PC-3 (cell line): ENCODE measurements around the gene FAM163B. TPM values are rescaled to one million over a fixed set of nuclear protein-coding genes. Genes with fewer than 3 reads are reported as not detected.

ENCODE experiments used
- ATAC-seq: fragments of 200-7000 bp; cut with Tn5 transposase; 2 replicates; pipeline ENCODE4 v1.9.1; 2020; ENCODE audit warnings: mild to moderate bottlenecking, moderate library complexity
- BruUV-seq: library from RNA; stranded (reverse); fragments of 400-500 nt; replicated peaks from 2 replicates; lab custom pipeline; 2021; lab: Mats Ljungman, UMichigan
- CTCF ChIA-PET: fragments of 300-600 bp; sonication (Branson Sonifier 250); formaldehyde crosslinking; loops from one replicate; lab custom pipeline; 2022; ENCODE audit warnings: antibody characterized with exemption; lab: Charles Lee
- POLR2A ChIA-PET: fragments of 300-600 bp; sonication (Branson Sonifier 250); formaldehyde crosslinking; loops from one replicate; lab custom pipeline; 2022; ENCODE audit warnings: antibody characterized with exemption; ENCODE audit not compliant: unreplicated experiment; lab: Charles Lee
- DNase-seq: peaks from one replicate; pipeline ENCODE4 v3.0.0-alpha.2; 2015
- H2AFZ ChIP-seq: fragments of 300-600 bp; sonication (generic); 2 replicates; pipeline ENCODE4 v1.6.0; 2016; ENCODE audit warnings: antibody characterized with exemption, low read length
- H3F3A ChIP-seq: fragments of 300-600 bp; sonication (generic); one replicate; pipeline ENCODE4 v1.6.0; 2017; ENCODE audit warnings: antibody characterized with exemption, low read length, control low read depth, mild to moderate bottlenecking; ENCODE audit not compliant: unreplicated experiment
- H3K27ac ChIP-seq: fragments of 300-600 bp; sonication (generic); 2 replicates; pipeline ENCODE4 v1.5.1; 2016; ENCODE audit warnings: mild to moderate bottlenecking, low read length
- H3K27me3 ChIP-seq: fragments of 300-600 bp; sonication (generic); 2 replicates; pipeline ENCODE4 v1.6.1; 2016; ENCODE audit warnings: low read length, mixed read lengths
- H3K36me3 ChIP-seq: fragments of 300-600 bp; sonication (generic); 2 replicates; pipeline ENCODE4 v1.6.1; 2016; ENCODE audit warnings: low read depth, mixed run types, low read length, mixed read lengths
- H3K4me1 ChIP-seq: fragments of 300-600 bp; sonication (generic); 2 replicates; pipeline ENCODE4 v1.5.1; 2016; ENCODE audit warnings: low read length; ENCODE audit not compliant: insufficient read depth
- H3K4me2 ChIP-seq: fragments of 300-600 bp; sonication (generic); 2 replicates; pipeline ENCODE4 v1.6.0; 2016; ENCODE audit warnings: low read length
- H3K4me3 ChIP-seq: fragments of 300-600 bp; sonication (generic); 2 replicates; pipeline ENCODE4 v1.5.1; 2016; ENCODE audit warnings: mild to moderate bottlenecking, low read length, mixed read lengths
- H3K79me2 ChIP-seq: fragments of 300-600 bp; sonication (generic); 2 replicates; pipeline ENCODE4 v1.6.1; 2017; ENCODE audit warnings: low read length, mixed read lengths
- H3K9ac ChIP-seq: fragments of 300-600 bp; sonication (generic); 2 replicates; pipeline ENCODE4 v1.6.0; 2016; ENCODE audit warnings: mild to moderate bottlenecking, low read length
- H3K9me2 ChIP-seq: fragments of 300-600 bp; sonication (generic); replicated peaks from 2 replicates; pipeline ENCODE4 v1.6.1; 2016; ENCODE audit warnings: mixed run types, low read length, mixed read lengths
- H3K9me3 ChIP-seq: fragments of 300-600 bp; sonication (generic); 2 replicates; pipeline ENCODE4 v1.6.1; 2016; ENCODE audit warnings: low read length, mixed read lengths
- H4K20me1 ChIP-seq: fragments of 300-600 bp; sonication (generic); 2 replicates; pipeline ENCODE4 v1.6.1; 2016; ENCODE audit warnings: low read length, mixed read lengths
- EZH2 ChIP-seq: fragments of 300-600 bp; sonication (generic); IDR thresholded peaks from one replicate; pipeline ENCODE4 v1.6.1; 2017; ENCODE audit warnings: antibody characterized with exemption, mild to moderate bottlenecking, low read length; ENCODE audit not compliant: unreplicated experiment
- EZH2phosphoT487 ChIP-seq: fragments of 300-600 bp; sonication (generic); IDR thresholded peaks from 2 replicates; pipeline ENCODE4 v1.6.1; 2018; ENCODE audit warnings: mild to moderate bottlenecking, antibody characterized with exemption, low read length, borderline replicate concordance
- intact Hi-C: fragments of 100-400 bp; cut with micrococcal nuclease; formaldehyde crosslinking; loops from 2 replicates; pipeline ENCODE4 v1.9.0; 2023
- total RNA-seq: library from RNA; depleted of rRNA; stranded (reverse); fragments of >200 nt; gene quantifications from 2 replicates; pipeline ENCODE4 v1.2.3, GENCODE V29; 2014
- TF ChIP-seq, protein P1 (sequence below): fragments of 300-600 bp; sonication (generic); conservative IDR thresholded peaks from 2 replicates; pipeline ENCODE4 v1.5.1; 2017; ENCODE audit warnings: antibody characterized with exemption, low read depth, mild to moderate bottlenecking, low read length

The FAM163B gene
- total RNA-seq, 1 experiment from 2014 or later, result not detected

DNA sequence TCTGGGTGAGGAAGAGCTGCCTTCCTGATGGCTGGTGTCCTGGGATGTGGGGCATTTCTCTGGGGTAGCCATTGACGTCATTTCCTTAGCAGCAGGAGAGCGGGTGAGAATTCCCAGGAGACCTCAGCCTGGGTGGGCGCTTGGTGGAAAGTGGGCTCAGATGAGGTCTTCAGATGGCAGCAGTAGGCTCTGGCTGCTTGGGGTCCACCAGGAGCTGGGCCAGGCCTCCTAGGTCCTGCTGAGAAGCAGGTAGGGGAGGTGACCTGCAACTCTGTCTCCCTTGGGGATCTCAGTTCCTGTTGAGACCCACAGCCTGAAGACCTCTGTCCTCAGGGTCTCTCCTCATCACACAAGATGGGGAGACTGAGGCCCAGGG is 31.5 kb downstream of the FAM163B start:
- H3K9me2 ChIP-seq, result no peaks in the 10 kb centered on the region
- no peak overlapping the region for H3K4me2 ChIP-seq
- H3K4me3 ChIP-seq, result no peak overlapping the region
- no peak overlapping the region for H2AFZ ChIP-seq
- ChIA-PET CTCF (no interaction called here), POLR2A (no interaction called here)
- H3K36me3 ChIP-seq, result no peaks in the 10 kb centered on the region
- no peak overlapping the region for H3K9ac ChIP-seq
- DNase-seq, result no peak
- TF ChIP-seq EZH2, result no peak
- TF ChIP-seq EZH2phosphoT487, result no peak
- TF ChIP-seq, protein P1, sequence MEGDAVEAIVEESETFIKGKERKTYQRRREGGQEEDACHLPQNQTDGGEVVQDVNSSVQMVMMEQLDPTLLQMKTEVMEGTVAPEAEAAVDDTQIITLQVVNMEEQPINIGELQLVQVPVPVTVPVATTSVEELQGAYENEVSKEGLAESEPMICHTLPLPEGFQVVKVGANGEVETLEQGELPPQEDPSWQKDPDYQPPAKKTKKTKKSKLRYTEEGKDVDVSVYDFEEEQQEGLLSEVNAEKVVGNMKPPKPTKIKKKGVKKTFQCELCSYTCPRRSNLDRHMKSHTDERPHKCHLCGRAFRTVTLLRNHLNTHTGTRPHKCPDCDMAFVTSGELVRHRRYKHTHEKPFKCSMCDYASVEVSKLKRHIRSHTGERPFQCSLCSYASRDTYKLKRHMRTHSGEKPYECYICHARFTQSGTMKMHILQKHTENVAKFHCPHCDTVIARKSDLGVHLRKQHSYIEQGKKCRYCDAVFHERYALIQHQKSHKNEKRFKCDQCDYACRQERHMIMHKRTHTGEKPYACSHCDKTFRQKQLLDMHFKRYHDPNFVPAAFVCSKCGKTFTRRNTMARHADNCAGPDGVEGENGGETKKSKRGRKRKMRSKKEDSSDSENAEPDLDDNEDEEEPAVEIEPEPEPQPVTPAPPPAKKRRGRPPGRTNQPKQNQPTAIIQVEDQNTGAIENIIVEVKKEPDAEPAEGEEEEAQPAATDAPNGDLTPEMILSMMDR, result no peak
- no peak for ATAC-seq
- BruUV-seq, result no TSS peak
- H3K79me2 ChIP-seq, result no peaks in the 10 kb centered on the region
- H4K20me1 ChIP-seq, result no peaks in the 10 kb centered on the region
- H3K27me3 ChIP-seq, result peaks cover 22% of the 10 kb centered on the region
- no peaks in the 10 kb centered on the region for H3K4me1 ChIP-seq
- intact Hi-C loops, result no loop called here
- no peak overlapping the region for H3K27ac ChIP-seq
- no peaks in the 10 kb centered on the region for H3K9me3 ChIP-seq
- no peaks in the 10 kb centered on the region for H3F3A ChIP-seq

- ChIA-PET POLR2A (no interaction called here), CTCF (no interaction called here)
- no peak overlapping the region for H3K4me3 ChIP-seq
- H3K4me2 ChIP-seq, result no peak overlapping the region
- H3K36me3 ChIP-seq, result no peaks in the 10 kb centered on the region
- H3K4me1 ChIP-seq, result no peaks in the 10 kb centered on the region
- no TSS peak for BruUV-seq
- no peak overlapping the region for H3K9ac ChIP-seq
- ATAC-seq (no peak), DNase-seq (no peak)
- no peak overlapping the region for H3K27ac ChIP-seq
- no peaks in the 10 kb centered on the region for H3F3A ChIP-seq
- H3K9me3 ChIP-seq, result no peaks in the 10 kb centered on the region
- H3K79me2 ChIP-seq, result no peaks in the 10 kb centered on the region
- H3K9me2 ChIP-seq, result no peaks in the 10 kb centered on the region
- H4K20me1 ChIP-seq, result no peaks in the 10 kb centered on the region
- H3K27me3 ChIP-seq, result peaks cover 24% of the 10 kb centered on the region
- TF ChIP-seq EZH2, result no peak
- TF ChIP-seq, protein P1, result no peak
- no peak for TF ChIP-seq EZH2phosphoT487
- H2AFZ ChIP-seq, result no peak overlapping the region
- intact Hi-C loops, result no loop called here
Measured at GRCh38 chr9:133576875-133577736, 32.1 kb downstream of the FAM163B start.
